Astrocyte (in vitro differentiated cells and primary cell): ENCODE results near the gene PLCL1. TPM values are rescaled to one million over a fixed set of nuclear protein-coding genes. Genes with fewer than 3 reads are reported as not detected.

Experiments used
- DNase-seq: peaks from one replicate; pipeline ENCODE4 v3.0.0-alpha.2; 2010; ENCODE audit warnings: low read depth
- FAIRE-seq: peaks from 2 replicates; lab custom pipeline; 2011; peaks lifted over from hg19 to GRCh38; lab: Jason Lieb, UNC
- H2AFZ ChIP-seq: 2 replicates; pipeline ENCODE4 v1.6.0; 2012; ENCODE audit warnings: low read depth, low read length, inconsistent platforms
- H3K27ac ChIP-seq: 2 replicates; pipeline ENCODE4 v1.5.1; 2011; ENCODE audit warnings: low read depth, low read length, inconsistent platforms
- H3K27me3 ChIP-seq: 2 replicates; pipeline ENCODE4 v1.6.0; 2011; ENCODE audit warnings: low read length, inconsistent platforms; ENCODE audit not compliant: insufficient read depth
- H3K36me3 ChIP-seq: 2 replicates; pipeline ENCODE4 v1.5.1; 2011; ENCODE audit warnings: low read length, inconsistent platforms; ENCODE audit not compliant: insufficient read depth
- H3K4me1 ChIP-seq: 2 replicates; pipeline ENCODE4 v1.5.1; 2011; ENCODE audit warnings: low read length, inconsistent platforms; ENCODE audit not compliant: insufficient read depth
- H3K4me2 ChIP-seq: 2 replicates; pipeline ENCODE4 v1.6.0; 2012; ENCODE audit warnings: low read length, inconsistent platforms
- H3K4me3 ChIP-seq: 2 replicates; pipeline ENCODE4 v1.5.1; 2011; ENCODE audit warnings: low read depth, mild to moderate bottlenecking, low read length, inconsistent platforms; ENCODE audit not compliant: insufficient read depth
- H3K79me2 ChIP-seq: 2 replicates; pipeline ENCODE4 v1.6.0; 2012; ENCODE audit warnings: mild to moderate bottlenecking, low read length, inconsistent platforms; ENCODE audit not compliant: insufficient read depth
- H3K9ac ChIP-seq: 2 replicates; pipeline ENCODE4 v1.6.0; 2012; ENCODE audit warnings: mild to moderate bottlenecking, low read length, inconsistent platforms
- H3K9me3 ChIP-seq: 2 replicates; pipeline ENCODE4 v1.5.1; 2012; ENCODE audit warnings: low read depth, mild to moderate bottlenecking, low read length, inconsistent platforms; ENCODE audit not compliant: insufficient read depth
- H4K20me1 ChIP-seq: 2 replicates; pipeline ENCODE4 v1.6.0; 2012; ENCODE audit warnings: low read length, inconsistent platforms; ENCODE audit not compliant: insufficient read depth
- H3K27ac Mint-ChIP-seq: one replicate; pipeline ENCODE4 v1.8.0; 2021; ENCODE audit warnings: mild to moderate bottlenecking, mixed read lengths; ENCODE audit not compliant: unreplicated experiment
- H3K27me3 Mint-ChIP-seq: one replicate; pipeline ENCODE4 v1.8.0; 2021; ENCODE audit warnings: low read depth, mixed read lengths; ENCODE audit not compliant: unreplicated experiment
- H3K36me3 Mint-ChIP-seq: one replicate; pipeline ENCODE4 v1.8.0; 2021; ENCODE audit warnings: low read depth, mixed read lengths; ENCODE audit not compliant: unreplicated experiment
- H3K4me1 Mint-ChIP-seq: one replicate; pipeline ENCODE4 v1.8.0; 2021; ENCODE audit warnings: low read depth, mixed read lengths; ENCODE audit not compliant: unreplicated experiment
- H3K4me3 Mint-ChIP-seq: one replicate; pipeline ENCODE4 v1.8.0; 2021; ENCODE audit warnings: mild to moderate bottlenecking, moderate library complexity, mixed read lengths; ENCODE audit not compliant: unreplicated experiment
- H3K9me3 Mint-ChIP-seq: one replicate; pipeline ENCODE4 v1.8.0; 2021; ENCODE audit warnings: mild to moderate bottlenecking, mixed read lengths; ENCODE audit not compliant: unreplicated experiment
- CTCF ChIP-seq: IDR thresholded peaks from 2 replicates; pipeline ENCODE4 v1.5.1; 2011; ENCODE audit warnings: low read depth, mild to moderate bottlenecking, inconsistent platforms, low read length, moderate library complexity; ENCODE audit not compliant: insufficient read depth
- EZH2 ChIP-seq: IDR thresholded peaks from 2 replicates; pipeline ENCODE4 v1.6.1; 2012; ENCODE audit warnings: mild to moderate bottlenecking, low read length, inconsistent platforms; ENCODE audit not compliant: insufficient read depth
- total RNA-seq: library from RNA; stranded (reverse); gene quantifications from 2 replicates; pipeline ENCODE4 v1.2.1, GENCODE V29; 2021

The PLCL1 gene
- total RNA-seq, 1 donor from 2014 or later: 0.84 TPM

- TF ChIP-seq EZH2 (no peak), CTCF (no peak)
- Histone ChIP-seq H3K27me3 (no peaks in the 10 kb centered on the region), H3K4me3 (no peak overlapping the region), H3K9ac (no peak overlapping the region), H3K9me3 (no peaks in the 10 kb centered on the region), H3K27ac (no peak overlapping the region), H2AFZ (no peak overlapping the region), H3K4me2 (no peak overlapping the region), H3K79me2 (no peaks in the 10 kb centered on the region), H3K4me1 (no peaks in the 10 kb centered on the region), H3K36me3 (no peaks in the 10 kb centered on the region), H4K20me1 (no peaks in the 10 kb centered on the region)
- DNase-seq (no peak), FAIRE-seq (no peak)
- H3K36me3 Mint-ChIP-seq: no peaks in the 10 kb centered on the region
- peaks cover 7% of the 10 kb centered on the region for H3K4me1 Mint-ChIP-seq
- no peak overlapping the region for H3K4me3 Mint-ChIP-seq
- peaks cover 11% of the 10 kb centered on the region for H3K27me3 Mint-ChIP-seq
- H3K27ac Mint-ChIP-seq: no peak overlapping the region
- H3K9me3 Mint-ChIP-seq: peaks cover 3% of the 10 kb centered on the region
These were observed 140.2 kb downstream of the PLCL1 start for GRCh38 chr2:197944416-197945096.

- Histone ChIP-seq H3K4me2 (no peak overlapping the region), H3K4me1 (no peaks in the 10 kb centered on the region), H3K27me3 (no peaks in the 10 kb centered on the region), H4K20me1 (no peaks in the 10 kb centered on the region), H3K79me2 (no peaks in the 10 kb centered on the region), H3K9me3 (no peaks in the 10 kb centered on the region), H3K4me3 (no peak overlapping the region), H3K27ac (no peak overlapping the region), H3K36me3 (no peaks in the 10 kb centered on the region), H3K9ac (no peak overlapping the region), H2AFZ (no peak overlapping the region)
- H3K27ac Mint-ChIP-seq: no peak overlapping the region
- FAIRE-seq (no peak), DNase-seq (no peak)
- H3K4me3 Mint-ChIP-seq: no peak overlapping the region
- H3K36me3 Mint-ChIP-seq: no peaks in the 10 kb centered on the region
- H3K9me3 Mint-ChIP-seq: peaks cover 3% of the 10 kb centered on the region
- no peak for TF ChIP-seq EZH2
- TF ChIP-seq CTCF: no peak
- peaks cover 7% of the 10 kb centered on the region for H3K4me1 Mint-ChIP-seq
- H3K27me3 Mint-ChIP-seq: peaks cover 12% of the 10 kb centered on the region
These were observed 142.2 kb downstream of the PLCL1 start for GRCh38 chr2:197946562-197946961.

GRCh38 chr2:197947219-197947757 is 142.9 kb downstream of the PLCL1 start:
- no peak for FAIRE-seq

More at GRCh38 chr2:197947219-197947757, 142.9 kb downstream of the PLCL1 start:
- H3K4me1 ChIP-seq: no peaks in the 10 kb centered on the region
- no peak overlapping the region for H3K9ac ChIP-seq
- no peaks in the 10 kb centered on the region for H3K27me3 ChIP-seq
- H3K9me3 ChIP-seq: no peaks in the 10 kb centered on the region
- peaks cover 11% of the 10 kb centered on the region for H3K27me3 Mint-ChIP-seq
- H3K4me3 ChIP-seq: no peak overlapping the region
- DNase-seq: no peak
- H3K4me2 ChIP-seq: no peak overlapping the region
- no peaks in the 10 kb centered on the region for H4K20me1 ChIP-seq
- H3K36me3 ChIP-seq: no peaks in the 10 kb centered on the region
- H3K27ac ChIP-seq: no peak overlapping the region
- TF ChIP-seq EZH2: no peak
- TF ChIP-seq CTCF: no peak
- H3K36me3 Mint-ChIP-seq: no peaks in the 10 kb centered on the region
- no peak overlapping the region for H3K4me3 Mint-ChIP-seq
- no peaks in the 10 kb centered on the region for H3K79me2 ChIP-seq
- no peak overlapping the region for H2AFZ ChIP-seq
- no peak overlapping the region for H3K27ac Mint-ChIP-seq
- H3K4me1 Mint-ChIP-seq: peaks cover 7% of the 10 kb centered on the region
- H3K9me3 Mint-ChIP-seq: peaks cover 3% of the 10 kb centered on the region
